GM21619 (cell line): Measurements from ENCODE around the gene SMKR1.
"Not testable (repeated sequence)": the region's sequence is repeated elsewhere in the genome, so short reads cannot be mapped to it uniquely, and the experiment has no call there.

ENCODE experiments used
- ATAC-seq: cut with Tn5 transposase; IDR thresholded peaks from one replicate; pipeline ENCODE4 v1.9.1; 2021; ENCODE audit not compliant: unreplicated experiment

The SMKR1 gene

DNA sequence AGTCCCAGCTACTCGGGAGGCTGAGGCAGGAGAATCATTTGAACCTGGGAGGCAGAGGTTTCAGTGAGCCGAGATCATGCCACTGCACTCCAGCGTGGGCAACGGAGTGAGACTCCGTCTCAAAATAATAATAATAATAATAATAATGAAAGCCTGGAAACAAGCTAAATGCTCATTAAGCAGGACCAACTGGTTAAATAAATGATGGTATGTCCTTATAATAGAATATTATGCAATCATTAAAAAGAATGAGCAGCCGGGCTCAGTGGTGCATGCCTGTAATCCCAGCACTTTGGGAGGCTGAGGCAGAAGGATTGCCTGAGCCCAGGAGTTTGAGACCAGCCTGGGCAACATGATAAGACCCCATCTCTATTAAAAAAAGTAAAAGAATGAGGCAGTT, 21.0 kb upstream of the SMKR1 start:
- ATAC-seq: not testable (repeated sequence)

DNA sequence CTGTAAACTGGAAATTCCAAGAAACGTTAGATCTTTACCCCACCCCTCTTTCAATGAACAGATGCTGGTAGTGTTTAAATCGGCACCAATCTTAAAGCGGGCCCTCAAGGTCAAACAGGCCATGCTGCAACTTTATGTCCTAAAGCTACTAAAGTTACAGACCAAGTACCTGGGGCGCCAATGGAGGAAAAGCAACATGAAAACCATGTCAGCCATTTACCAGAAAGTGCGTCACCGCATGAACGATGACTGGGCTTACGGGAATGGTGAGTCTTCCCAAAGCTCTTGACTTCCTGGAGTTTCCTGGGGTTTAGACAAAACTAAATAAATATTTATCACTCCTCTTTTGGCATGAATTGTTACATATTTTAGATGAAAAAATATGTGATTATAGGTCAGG, 19.6 kb upstream of the SMKR1 start:
- ATAC-seq: no peak

DNA sequence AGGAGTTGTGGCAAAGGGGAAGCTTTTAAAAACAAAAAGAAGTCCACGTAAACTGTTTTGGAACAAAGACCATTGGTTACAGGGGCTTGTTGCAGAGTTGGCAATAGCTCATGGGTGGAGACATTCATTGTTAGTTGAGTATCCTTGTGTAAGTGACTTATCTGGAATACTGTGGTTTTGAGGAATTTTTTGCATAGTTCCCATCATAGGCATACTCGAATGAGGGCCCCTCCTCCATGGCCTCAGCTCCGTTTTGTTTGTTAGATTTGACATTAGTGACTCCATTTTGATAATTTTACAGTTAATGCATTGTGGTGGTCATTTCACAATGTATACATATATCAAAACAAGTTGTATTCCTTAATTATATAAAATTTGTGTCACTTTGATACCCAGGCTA, 12.8 kb upstream of the SMKR1 start:
- no peak for ATAC-seq

DNA sequence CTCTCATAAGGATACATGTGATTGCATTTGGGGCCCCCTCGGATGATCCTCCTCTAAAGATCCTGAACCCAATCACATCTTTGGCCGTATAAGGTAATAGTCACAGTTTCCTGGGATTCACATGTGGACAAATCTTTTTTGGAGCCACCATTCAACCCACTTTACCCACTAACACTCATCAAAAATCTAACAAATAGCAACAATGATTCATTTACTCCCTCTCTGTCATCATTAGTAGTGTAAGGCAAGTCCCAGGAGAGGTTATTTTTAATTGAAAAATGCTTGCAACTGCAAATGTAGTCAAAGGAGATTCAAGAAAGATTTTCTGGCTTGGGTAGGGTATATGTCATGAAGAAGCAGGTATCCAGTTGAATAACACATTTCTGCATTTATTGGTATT, 9.9 kb upstream of the SMKR1 start:
- no peak for ATAC-seq

DNA sequence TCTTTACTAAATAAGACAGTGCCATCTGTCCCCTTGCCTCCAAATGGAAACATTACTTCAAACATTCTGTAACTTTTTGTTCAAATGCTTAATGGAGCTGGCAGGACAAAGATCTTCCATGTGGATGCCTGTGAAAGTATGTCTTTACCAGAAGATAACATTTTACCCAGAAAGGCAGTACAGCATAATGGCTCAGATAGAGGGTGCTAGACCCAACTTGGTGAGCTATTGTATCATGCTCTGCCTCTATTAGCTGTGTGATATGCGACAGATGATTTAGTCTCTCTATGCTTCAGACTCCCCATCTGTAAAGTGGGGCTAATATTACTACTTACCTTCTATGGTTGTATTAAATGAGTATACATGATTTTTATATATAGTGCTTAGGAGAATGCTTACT, 8.8 kb upstream of the SMKR1 start:
- no peak for ATAC-seq

DNA sequence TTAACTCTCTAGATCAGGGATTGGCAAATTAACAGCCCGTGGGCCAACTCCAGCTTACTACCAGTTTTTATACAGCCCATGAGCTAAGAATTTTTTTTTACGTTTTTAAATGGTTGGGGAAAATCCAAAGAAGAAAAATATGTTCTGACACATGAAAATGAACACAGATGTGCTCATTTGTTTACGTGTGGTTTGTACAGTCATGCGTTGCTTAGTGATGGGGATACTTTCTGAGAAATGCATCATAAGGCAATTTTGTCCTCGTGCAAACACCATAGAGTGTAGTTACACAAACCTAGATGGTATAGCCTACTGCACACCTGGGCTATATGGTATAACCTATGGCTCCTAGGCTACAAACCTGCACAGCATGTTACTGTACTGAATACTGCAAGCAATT, 8.3 kb upstream of the SMKR1 start:
- ATAC-seq: peak; percentile 73

DNA sequence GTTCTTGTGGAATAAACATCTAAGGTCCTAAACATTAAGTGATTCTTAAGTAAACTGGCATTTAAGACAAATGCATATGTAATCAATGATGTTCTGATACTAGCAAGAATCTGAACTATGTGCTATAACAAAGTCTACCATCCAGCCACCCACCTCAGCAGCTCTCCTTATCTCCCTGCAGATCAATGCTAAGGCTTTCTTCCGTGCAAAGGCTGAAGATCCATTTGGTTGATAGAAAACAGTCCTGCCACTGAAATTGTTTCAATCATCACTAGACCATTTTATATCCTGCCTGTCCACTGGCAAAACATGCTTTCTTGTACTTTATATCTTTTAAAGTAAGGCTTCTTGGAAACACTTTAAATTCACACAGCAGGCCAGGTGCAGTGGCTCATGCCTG, 6.3 kb upstream of the SMKR1 start:
- ATAC-seq: no peak

DNA sequence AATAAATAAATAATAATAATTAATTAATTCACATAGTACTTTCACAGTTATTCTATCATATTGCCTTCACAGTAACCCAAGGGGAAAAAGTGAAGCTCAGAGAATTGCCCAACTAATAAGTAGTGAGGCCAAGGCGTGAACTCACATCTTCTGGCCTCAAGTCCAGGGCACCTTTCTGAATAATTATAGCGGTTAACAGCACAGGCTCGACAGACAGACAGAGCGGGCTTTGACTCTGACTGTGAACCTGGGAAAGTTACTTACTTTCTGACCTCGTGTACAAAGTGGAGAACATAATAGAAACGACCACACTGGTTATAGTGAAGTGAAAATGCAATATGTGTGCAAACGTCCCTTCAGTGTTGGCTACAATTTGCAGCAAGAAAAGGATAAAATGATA, 5.7 kb upstream of the SMKR1 start:
- ATAC-seq: no peak

DNA sequence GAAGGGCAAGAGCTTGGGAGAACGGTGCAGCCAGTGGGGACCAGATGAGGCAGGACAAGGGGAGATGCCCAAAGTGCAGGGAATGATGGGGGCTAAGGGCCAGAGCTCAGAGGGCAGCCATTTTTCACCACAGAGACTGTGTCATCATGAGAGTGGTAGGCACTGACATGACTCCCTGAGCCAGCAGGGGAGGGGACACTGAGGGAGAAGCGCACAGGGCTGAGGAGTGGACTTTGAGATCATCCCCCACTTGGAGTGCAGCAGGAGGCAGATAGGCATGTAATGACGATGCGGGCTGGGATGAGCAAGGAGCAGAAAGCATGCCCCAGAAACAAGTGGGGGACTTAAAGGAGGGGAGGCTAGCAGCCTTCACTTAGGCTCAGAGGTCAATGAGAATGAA, 5.2 kb upstream of the SMKR1 start:
- no peak for ATAC-seq

DNA sequence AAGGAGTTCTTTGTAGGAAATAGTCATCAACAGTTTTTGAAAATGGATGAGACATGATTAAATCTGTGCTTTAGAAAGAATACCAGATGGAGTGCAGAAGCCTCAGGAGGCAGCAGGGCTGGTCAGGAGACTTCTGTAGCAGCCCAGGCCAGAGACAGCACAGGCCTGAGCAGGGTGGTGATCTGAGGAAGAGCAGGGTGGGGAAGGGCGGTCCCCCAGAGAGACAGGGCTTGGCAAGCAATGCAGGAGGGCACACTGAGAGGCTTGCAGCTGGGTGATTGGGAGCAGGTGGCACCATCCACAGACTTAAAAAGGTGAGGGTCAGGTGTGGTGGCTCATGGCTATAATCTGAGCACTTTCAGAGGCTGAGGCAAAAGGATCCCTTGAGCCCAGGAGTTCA, 4.3 kb upstream of the SMKR1 start:
- ATAC-seq: no peak

DNA sequence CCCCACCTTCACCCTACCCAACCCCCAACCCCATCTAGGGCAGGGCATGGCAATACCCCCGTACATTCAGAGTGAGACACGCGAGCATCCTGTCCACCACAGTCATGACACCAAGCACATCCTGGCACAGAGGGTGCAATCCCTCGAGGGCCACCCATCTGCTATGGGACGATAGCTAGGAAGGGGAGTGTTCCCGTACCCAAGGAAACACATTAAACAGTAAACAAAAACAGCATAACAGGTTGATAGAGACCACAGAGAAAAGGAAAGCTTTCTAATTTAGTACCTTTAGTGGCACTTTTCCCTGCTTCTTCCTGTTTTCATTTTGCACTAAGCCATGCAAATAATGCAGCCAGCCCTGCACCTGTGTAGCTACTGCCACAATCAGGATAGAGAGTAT, 2.3 kb upstream of the SMKR1 start:
- ATAC-seq: no peak

DNA sequence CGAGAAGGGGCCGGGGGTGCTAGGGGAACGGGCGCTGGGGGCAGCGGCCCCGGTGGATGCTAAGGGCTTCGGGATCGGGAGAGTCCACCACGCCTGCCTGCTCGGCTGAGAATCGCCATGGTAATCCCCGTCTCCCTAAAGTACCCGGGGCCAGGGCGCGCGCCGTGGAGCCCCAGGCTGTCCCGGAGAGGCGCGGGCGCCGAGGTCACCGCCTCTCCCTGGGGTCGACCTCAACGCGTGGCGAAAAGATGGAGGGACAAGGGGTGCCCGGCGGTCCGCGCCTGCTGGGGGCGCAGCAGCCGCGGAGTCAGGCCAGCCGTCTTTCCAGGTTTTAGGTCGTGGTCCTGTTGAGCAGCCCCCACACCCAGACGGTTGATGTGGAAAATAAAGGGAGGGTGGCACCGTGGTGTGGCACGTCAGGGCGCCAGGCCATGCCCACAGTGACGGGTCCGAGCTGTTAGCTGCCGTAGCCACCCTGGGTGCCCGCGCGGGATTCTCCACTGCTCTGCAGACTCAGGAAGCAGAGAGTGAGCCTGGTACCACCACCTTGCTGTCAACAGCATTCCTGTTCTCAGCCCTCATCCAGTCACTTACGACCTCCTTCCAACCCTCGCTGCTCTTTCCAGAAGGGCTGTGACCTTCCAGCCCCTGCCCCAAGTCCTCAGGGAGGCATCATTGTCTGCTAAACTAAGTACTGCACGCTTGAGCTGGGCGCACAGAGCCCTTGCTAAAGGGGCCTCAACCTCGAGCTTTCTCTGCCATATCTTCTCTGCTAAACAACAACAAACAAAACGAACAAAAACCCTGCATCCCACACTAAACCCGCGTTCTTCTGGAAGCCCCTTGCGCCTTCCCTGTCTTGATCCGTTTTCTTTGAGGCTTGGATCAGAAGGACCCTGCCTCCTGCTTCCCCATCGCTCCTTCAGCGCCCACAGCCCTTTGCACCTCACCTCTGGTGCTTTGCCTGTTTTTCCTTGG, 666 bp downstream of the SMKR1 start:
- ATAC-seq: no peak

DNA sequence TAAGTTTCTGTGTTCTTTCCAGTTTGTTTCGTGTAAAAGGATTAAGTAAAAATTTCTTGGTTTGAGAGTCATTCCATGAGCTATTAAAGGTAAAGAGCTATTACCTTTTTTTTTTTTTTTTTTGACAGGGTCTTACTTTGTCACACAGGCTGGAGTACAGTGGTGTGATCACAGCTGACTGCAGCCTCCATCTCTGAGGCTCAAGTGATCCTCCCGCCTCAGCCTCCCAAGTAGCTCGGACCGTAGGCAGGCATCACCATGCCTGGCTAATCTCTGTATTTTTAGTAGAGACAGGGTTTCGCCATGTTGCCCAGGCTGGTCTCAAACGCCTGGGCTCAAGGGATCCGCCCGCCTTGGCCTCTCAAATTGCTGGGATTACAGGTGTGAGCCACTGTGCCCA, 1.4 kb downstream of the SMKR1 start:
- no peak for ATAC-seq

DNA sequence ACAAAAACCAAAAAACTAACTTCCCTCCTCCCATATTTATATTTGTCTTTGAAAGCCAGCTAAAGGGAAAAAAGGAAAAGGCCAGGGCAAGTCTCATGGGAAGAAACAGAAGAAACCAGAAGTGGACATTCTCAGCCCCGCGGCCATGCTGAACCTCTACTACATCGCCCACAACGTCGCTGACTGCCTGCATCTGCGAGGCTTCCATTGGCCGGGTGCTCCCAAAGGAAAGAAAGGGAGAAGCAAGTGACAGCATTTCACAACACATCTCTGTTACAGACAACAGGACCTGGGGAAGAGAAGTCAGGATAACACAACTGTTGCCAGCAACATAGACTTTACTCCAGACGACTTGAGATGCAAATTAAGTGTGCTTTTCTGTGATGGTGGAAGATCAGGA, 9.9 kb downstream of the SMKR1 start:
- ATAC-seq: no peak

DNA sequence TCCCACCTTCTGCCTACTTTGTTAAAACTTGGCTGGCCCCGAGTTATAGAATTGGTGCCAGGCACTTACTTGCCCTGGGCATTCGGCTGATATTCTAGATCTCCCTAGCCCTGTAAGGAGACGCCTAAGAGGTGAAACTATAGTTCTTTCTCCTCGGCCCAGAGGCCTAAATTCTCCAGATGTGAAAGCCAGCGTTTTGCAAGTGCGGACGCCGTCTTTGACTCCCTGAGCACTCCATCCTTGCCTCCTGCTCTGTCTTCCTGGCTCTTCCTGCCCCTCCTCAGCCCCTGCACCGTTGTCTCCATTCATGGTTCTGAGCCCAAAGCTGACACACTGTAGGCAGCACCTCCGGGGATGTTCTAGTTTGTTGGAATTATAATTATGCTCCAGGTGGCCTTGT, 11.2 kb downstream of the SMKR1 start:
- no peak for ATAC-seq

DNA sequence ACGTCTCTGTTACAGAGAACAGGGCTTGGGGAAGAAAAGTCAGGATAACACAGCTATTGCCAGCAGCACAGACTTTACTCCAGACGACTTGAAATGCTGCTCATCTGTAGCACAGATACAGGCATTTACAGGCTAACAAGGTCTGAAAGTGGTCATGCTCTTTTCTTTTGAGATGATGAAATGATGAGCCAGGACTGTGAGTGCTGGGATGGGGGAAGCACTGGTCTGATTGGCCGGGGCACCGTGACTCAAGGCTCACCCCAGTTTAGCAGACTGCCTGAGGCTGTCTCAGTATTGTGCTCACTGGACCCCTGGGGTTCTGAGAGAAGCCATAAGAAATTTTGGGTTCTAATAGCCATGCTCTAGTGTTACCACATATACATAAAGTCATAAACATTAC, 12.4 kb downstream of the SMKR1 start:
- no peak for ATAC-seq

DNA sequence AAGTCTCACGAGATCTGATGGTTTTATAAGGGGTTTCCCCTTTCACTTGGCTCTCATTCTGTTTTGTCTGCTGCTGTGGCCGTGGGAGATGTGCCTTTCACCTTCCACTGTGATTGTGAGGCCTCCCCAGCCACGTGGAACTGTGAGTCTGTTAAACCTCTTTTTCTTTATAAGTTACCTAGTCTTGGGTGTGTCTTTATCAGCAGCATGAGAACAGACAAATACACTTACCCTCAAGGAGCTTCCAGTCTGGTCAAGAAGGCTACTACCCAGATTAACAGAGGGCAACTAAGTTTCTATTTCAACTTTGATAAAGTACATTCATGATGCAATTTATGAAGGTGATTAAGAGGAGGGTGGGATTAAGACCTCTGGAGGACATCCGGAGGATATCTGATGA, 13.1 kb downstream of the SMKR1 start:
- no peak for ATAC-seq

DNA sequence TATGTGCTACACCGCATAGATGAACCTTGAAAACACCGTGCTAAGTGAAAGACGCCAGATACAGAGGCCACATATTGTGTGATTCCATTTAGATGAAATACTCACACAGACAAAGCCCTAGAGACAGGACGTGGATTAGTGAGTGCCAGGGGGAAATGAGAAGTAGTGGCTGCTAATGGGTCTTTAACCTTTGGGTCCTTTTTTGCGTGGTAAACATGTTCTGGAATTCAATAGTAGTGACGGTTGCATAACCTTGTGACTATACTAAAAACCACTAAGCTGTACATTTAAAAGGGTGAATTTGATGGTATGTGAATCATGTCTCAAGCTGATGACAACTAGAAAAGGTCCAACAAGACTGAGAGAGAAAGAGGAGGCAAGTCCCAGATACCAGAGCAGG, 15.6 kb downstream of the SMKR1 start:
- ATAC-seq: no peak

DNA sequence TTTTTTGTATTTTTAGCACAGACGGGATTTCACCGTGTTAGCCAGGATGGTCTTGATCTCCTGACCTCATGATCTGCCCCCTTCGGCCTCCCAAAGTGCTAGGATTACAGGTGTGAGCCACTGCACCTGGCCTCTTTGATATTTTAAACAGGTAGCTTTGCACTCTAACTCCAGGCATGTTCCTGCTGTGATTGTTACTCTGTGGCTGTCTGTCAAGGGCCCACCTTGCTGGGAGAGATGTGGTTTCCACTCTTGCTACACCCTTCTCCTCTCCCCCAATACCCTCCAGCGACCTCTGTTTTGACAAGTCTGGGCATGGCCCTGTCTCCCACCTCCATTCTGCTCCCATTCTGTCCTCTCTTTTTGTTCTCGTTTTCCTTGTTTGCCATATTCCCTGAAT, 17.1 kb downstream of the SMKR1 start:
- ATAC-seq: no peak

DNA sequence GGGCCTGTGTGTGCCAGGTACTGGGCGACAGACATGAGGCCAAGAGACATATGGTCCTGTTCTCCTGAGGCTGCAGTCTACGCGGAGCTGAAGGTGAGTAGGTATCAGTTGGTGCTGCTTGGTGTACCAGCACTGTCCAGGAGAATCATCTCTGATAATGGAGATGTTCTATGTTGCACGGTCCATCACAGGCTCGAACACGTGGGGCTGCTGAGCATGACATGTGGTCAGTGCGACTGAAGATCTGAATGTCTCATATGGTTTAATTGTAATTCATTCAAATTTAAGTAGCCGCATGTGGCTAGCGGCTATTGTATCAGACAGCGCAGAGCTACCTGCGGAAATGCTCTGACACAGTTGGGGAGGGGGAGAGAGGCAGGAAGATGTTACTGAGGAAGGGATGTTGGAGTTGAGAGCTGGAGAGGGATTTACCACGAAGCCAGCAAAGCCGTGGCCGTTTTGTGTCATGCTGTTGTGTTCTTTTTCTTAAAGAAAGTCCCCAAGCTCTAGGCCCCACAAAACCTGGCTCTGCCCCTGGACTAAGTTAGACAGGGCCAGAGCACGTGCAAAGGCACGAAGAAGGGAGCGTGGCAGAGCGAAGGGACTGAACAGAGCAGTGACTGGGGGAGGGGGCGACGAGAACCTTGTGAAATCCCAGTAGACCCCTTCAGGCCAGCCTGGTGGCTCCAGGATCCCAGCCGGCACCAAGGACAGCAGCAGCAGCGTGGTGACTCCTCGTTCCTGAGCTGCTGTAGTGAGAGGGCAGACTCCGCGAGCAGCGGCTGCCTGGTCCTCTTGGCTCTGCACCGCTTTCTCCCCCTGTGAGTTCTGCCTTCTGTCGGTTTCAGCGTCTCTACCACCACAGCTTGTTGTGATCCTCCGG, 20.0 kb downstream of the SMKR1 start:
- ATAC-seq: no peak

DNA sequence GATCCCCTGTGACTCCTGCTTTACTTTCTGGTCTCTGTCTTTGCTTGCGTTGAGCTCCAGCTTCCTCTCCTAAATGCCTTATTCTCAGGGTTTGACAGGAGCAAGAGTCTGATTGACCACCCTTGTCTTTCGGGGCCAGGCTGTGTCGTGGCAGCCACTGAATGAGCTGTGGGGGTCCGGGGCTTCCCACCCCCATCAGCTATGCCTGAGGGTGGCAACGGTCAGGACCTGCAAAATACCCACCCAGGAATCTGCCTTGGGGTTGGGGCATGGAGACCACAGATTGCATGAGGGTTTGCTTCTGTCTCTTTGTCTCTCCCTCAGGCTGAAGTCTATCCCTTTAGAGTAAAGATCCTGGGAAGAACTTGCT, 20.6 kb downstream of the SMKR1 start:
- no peak for ATAC-seq

DNA sequence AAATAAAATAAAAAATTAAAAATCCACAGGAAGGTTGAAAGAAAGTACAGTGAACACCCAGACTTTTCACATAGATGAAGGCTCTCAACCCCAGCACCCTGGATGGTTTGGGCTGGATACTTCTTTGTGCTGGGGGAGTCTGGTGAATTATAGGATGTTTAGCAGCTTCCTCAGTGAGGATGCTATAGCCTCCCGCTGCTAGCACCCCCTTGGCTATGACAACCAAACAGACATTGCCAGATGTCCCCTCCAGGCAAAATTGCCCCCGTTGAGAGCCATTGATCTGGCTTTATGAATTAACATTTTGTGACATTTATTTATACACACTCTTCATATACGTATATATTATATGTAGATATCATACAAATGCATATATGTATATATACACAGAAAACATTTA, 21.6 kb downstream of the SMKR1 start:
- no peak for ATAC-seq
